H1 (cell line): Measurements from ENCODE around the gene CD300LG. TPM values are rescaled to one million over a fixed set of nuclear protein-coding genes. Genes with fewer than 3 reads are reported as not detected.

Experiments used
- CTCF ChIA-PET: fragments of 300-600 bp; sonication (Branson Sonifier 250); formaldehyde crosslinking; loops from one replicate; lab custom pipeline; 2021; ENCODE audit not compliant: partially characterized antibody; lab: Charles Lee
- POLR2A ChIA-PET: fragments of 300-600 bp; sonication (Branson Sonifier 250); formaldehyde crosslinking; loops from one replicate; lab custom pipeline; 2021; ENCODE audit warnings: inconsistent platforms; ENCODE audit not compliant: partially characterized antibody; lab: Charles Lee
- DNase-seq, 2 experiments: peaks; one replicate each; pipeline versions ENCODE4 v3.0.0 to v3.0.0-alpha.2; 2010 to 2022; ENCODE audit warnings: low spot score in 2 of 2, low read depth in 1 of 2, mixed read lengths in 1 of 2
- FAIRE-seq: peaks from 2 replicates; lab custom pipeline; 2011; peaks lifted over from hg19 to GRCh38; lab: Jason Lieb, UNC
- H2AFZ ChIP-seq: 2 replicates; pipeline ENCODE4 v1.8.1; 2012; ENCODE audit warnings: low read length, inconsistent platforms
- H2AK5ac ChIP-seq: 2 replicates; pipeline ENCODE4 v1.6.1; 2013; ENCODE audit warnings: low read depth, low read length
- H2BK120ac ChIP-seq: replicated peaks from 2 replicates; pipeline ENCODE3; 2013; ENCODE audit warnings: low read depth, low read length, inconsistent platforms
- H2BK12ac ChIP-seq: 2 replicates; pipeline ENCODE4 v1.6.1; 2013; ENCODE audit warnings: low read depth, low read length
- H2BK15ac ChIP-seq: 2 replicates; pipeline ENCODE4 v1.6.1; 2013; ENCODE audit warnings: low read length
- H2BK20ac ChIP-seq: 2 replicates; pipeline ENCODE4 v1.6.1; 2013; ENCODE audit warnings: low read length
- H2BK5ac ChIP-seq: 2 replicates; pipeline ENCODE4 v1.6.1; 2013; ENCODE audit warnings: low read depth, low read length
- H3K14ac ChIP-seq: 2 replicates; pipeline ENCODE4 v1.6.1; 2013; ENCODE audit warnings: inconsistent platforms; ENCODE audit not compliant: insufficient read length
- H3K18ac ChIP-seq: 2 replicates; pipeline ENCODE4 v1.6.1; 2013; ENCODE audit warnings: low read length; ENCODE audit errors: extremely low read depth
- H3K23ac ChIP-seq: 2 replicates; pipeline ENCODE4 v1.6.1; 2013; ENCODE audit warnings: inconsistent platforms; ENCODE audit not compliant: insufficient read length
- H3K23me2 ChIP-seq: 2 replicates; pipeline ENCODE4 v1.6.1; 2013; ENCODE audit warnings: low read depth, low read length
- H3K27ac ChIP-seq: 2 replicates; pipeline ENCODE4 v1.6.1; 2011; ENCODE audit warnings: low read depth, low read length, inconsistent platforms
- H3K27me3 ChIP-seq, 4 experiments: replicated peaks in 1 of 4; 1 replicate in 1 of 4; 2 replicates in 3 of 4; pipeline versions ENCODE4 v1.6.1 to v1.8.1; 2011 to 2013; ENCODE audit warnings: low read length in 3 of 4, mild to moderate bottlenecking in 3 of 4, inconsistent platforms in 2 of 4, mixed read lengths in 2 of 4, moderate library complexity in 1 of 4; ENCODE audit not compliant: control insufficient read depth in 3 of 4, insufficient read depth in 3 of 4; ENCODE audit errors: extremely low read depth in 1 of 4
- H3K36me3 ChIP-seq, 4 experiments: 2 replicates each; pipeline versions ENCODE4 v1.6.1 to v1.8.1; 2011 to 2013; ENCODE audit warnings: mild to moderate bottlenecking in 4 of 4, low read length in 3 of 4, moderate library complexity in 2 of 4, control low read depth in 1 of 4, inconsistent platforms in 1 of 4; ENCODE audit not compliant: insufficient read depth in 4 of 4, control insufficient read depth in 2 of 4
- H3K4ac ChIP-seq: replicated peaks from 2 replicates; pipeline ENCODE3; 2013; ENCODE audit warnings: low read length, low read depth, mixed read lengths, inconsistent platforms; ENCODE audit not compliant: insufficient read length
- H3K4me1 ChIP-seq, 4 experiments: replicated peaks in 1 of 4; 1 replicate in 1 of 4; 2 replicates in 3 of 4; pipeline versions ENCODE4 v1.6.1 to v1.8.1; 2011 to 2013; ENCODE audit warnings: low read length in 3 of 4, inconsistent platforms in 2 of 4, mixed read lengths in 1 of 4; ENCODE audit not compliant: insufficient read depth in 4 of 4, control insufficient read depth in 3 of 4
- H3K4me2 ChIP-seq, 2 experiments: 2 replicates each; pipeline versions ENCODE4 v1.6.1 to v1.8.1; 2011 to 2013; ENCODE audit warnings: low read depth in 2 of 2, low read length in 2 of 2, control low read depth in 1 of 2, inconsistent platforms in 1 of 2, mild to moderate bottlenecking in 1 of 2; ENCODE audit not compliant: insufficient read depth in 1 of 2
- H3K4me3 ChIP-seq, 4 experiments: fragments of 200-600, 300-600 bp in 1 of 4; sonication (generic), shearing (Covaris generic), sonication (Bioruptor Twin) in 1 of 4; 2 replicates each; pipeline versions ENCODE4 v1.5.1 to v1.8.1; 2011 to 2016; ENCODE audit warnings: low read length in 4 of 4, low read depth in 3 of 4, control low read depth in 2 of 4, inconsistent platforms in 2 of 4, mild to moderate bottlenecking in 2 of 4, mixed read lengths in 1 of 4, moderate library complexity in 1 of 4; ENCODE audit not compliant: insufficient read depth in 2 of 4; ENCODE audit errors: extremely low read depth in 1 of 4
- H3K56ac ChIP-seq: replicated peaks from 2 replicates; pipeline ENCODE3; 2013; ENCODE audit warnings: low read depth, mild to moderate bottlenecking, mixed read lengths, low read length, inconsistent platforms; ENCODE audit not compliant: insufficient read length
- H3K79me1 ChIP-seq: 2 replicates; pipeline ENCODE4 v1.6.1; 2013; ENCODE audit warnings: low read depth, low read length, control low read depth
- H3K79me2 ChIP-seq, 2 experiments: 2 replicates each; pipeline versions ENCODE4 v1.6.1 to v1.8.1; 2012 to 2013; ENCODE audit warnings: low read length in 2 of 2, mild to moderate bottlenecking in 2 of 2, inconsistent platforms in 1 of 2; ENCODE audit not compliant: insufficient read depth in 2 of 2, control insufficient read depth in 1 of 2
- H3K9ac ChIP-seq, 4 experiments: replicated peaks in 1 of 4; 1 replicate in 1 of 4; 2 replicates in 3 of 4; pipeline versions ENCODE4 v1.6.1 to v1.8.1; 2011 to 2013; ENCODE audit warnings: low read depth in 3 of 4, low read length in 3 of 4, control low read depth in 2 of 4, mild to moderate bottlenecking in 2 of 4, moderate library complexity in 2 of 4, inconsistent platforms in 1 of 4; ENCODE audit errors: extremely low read depth in 1 of 4
- H3K9me3 ChIP-seq, 2 experiments: 2 replicates each; pipeline versions ENCODE4 v1.6.1 to v1.8.1; 2012 to 2013; ENCODE audit warnings: mild to moderate bottlenecking in 2 of 2, moderate library complexity in 2 of 2, control low read depth in 1 of 2, inconsistent platforms in 1 of 2, low read depth in 1 of 2, low read length in 1 of 2, mixed read lengths in 1 of 2; ENCODE audit not compliant: insufficient read depth in 2 of 2
- H4K20me1 ChIP-seq, 2 experiments: replicated peaks in 1 of 2; 2 replicates each; pipeline versions ENCODE3 to v1.8.1; 2011 to 2013; ENCODE audit warnings: inconsistent platforms in 2 of 2, low read length in 2 of 2, mild to moderate bottlenecking in 1 of 2; ENCODE audit not compliant: insufficient read depth in 2 of 2, control insufficient read depth in 1 of 2
- H4K5ac ChIP-seq: 2 replicates; pipeline ENCODE4 v1.6.1; 2013; ENCODE audit warnings: low read length, low read depth, mixed read lengths, inconsistent platforms; ENCODE audit not compliant: insufficient read length
- H4K8ac ChIP-seq: 2 replicates; pipeline ENCODE4 v1.8.0; 2013; ENCODE audit warnings: mild to moderate bottlenecking, moderate library complexity, low read length, inconsistent platforms; ENCODE audit not compliant: insufficient read depth; ENCODE audit errors: extremely low read depth
- H4K91ac ChIP-seq: replicated peaks from 2 replicates; pipeline ENCODE3; 2013; ENCODE audit warnings: low read length, mixed read lengths, inconsistent platforms; ENCODE audit not compliant: insufficient read length
- ASH2L ChIP-seq: fragments of 200-600, 300-600 bp; sonication (generic); IDR thresholded peaks from one replicate; pipeline ENCODE4 v1.7.1; 2017; ENCODE audit warnings: low read length
- CEBPB ChIP-seq: IDR thresholded peaks from 2 replicates; pipeline ENCODE4 v1.6.1; 2012; ENCODE audit warnings: low read depth, low read length
- CHD2 ChIP-seq: IDR thresholded peaks from 2 replicates; pipeline ENCODE4 v1.6.1; 2012; ENCODE audit warnings: low read length, improper control_type of control experiment
- GABPA ChIP-seq: IDR thresholded peaks from 2 replicates; pipeline ENCODE4 v1.6.1; 2011; ENCODE audit warnings: mild to moderate bottlenecking, low read length, moderate library complexity, borderline replicate concordance; ENCODE audit not compliant: insufficient read depth
- KDM1A ChIP-seq: fragments of 200-600, 300-600 bp; sonication (generic); IDR thresholded peaks from 2 replicates; pipeline ENCODE4 v1.7.1; 2016; ENCODE audit warnings: mild to moderate bottlenecking, low read length, borderline replicate concordance
- POU5F1 ChIP-seq: IDR thresholded peaks from 2 replicates; pipeline ENCODE4 v1.6.1; 2011; ENCODE audit warnings: low read depth, mild to moderate bottlenecking, low read length, moderate library complexity
- RXRA ChIP-seq: IDR thresholded peaks from 2 replicates; pipeline ENCODE4 v1.6.1; 2011; ENCODE audit warnings: low read depth, mild to moderate bottlenecking, low read length, moderate library complexity; ENCODE audit not compliant: insufficient read depth
- SP1 ChIP-seq: IDR thresholded peaks from 2 replicates; pipeline ENCODE4 v1.6.1; 2011; ENCODE audit warnings: low read depth, low read length
- SUZ12 ChIP-seq: fragments of 200-600 bp; sonication (generic); IDR thresholded peaks from 2 replicates; pipeline ENCODE4 v1.6.1; 2012; ENCODE audit warnings: mild to moderate bottlenecking, inconsistent platforms, low read length, moderate library complexity, mixed read lengths
- YY1 ChIP-seq: IDR thresholded peaks from 2 replicates; pipeline ENCODE4 v1.6.1; 2011; ENCODE audit warnings: low read depth, mild to moderate bottlenecking, low read length
- WGBS, 2 experiments: shearing (Covaris generic) in 1 of 2; methylation state at CpG; one replicate each; pipeline versions ENCODE4 v1.1.6 to v1.1.7; 2013 to 2015; ENCODE audit warnings: low lambda C conversion rate in 2 of 2, mixed read lengths in 2 of 2, inconsistent platforms in 1 of 2, low coverage in 1 of 2, missing lambda C conversion rate in 1 of 2; ENCODE audit not compliant: insufficient replicate concordance in 2 of 2, insufficient coverage in 1 of 2, insufficient read length in 1 of 2; ENCODE audit errors: extremely low coverage in 1 of 2, missing lambda C conversion rate in 1 of 2; 5-methylcytosine and 5-hydroxymethylcytosine counted together
- polyA plus RNA-seq, 7 experiments: library from polyadenylated mRNA; depleted of rRNA in 3 of 7; stranded (reverse) in 5 of 7; unstranded in 2 of 7; fragments of >200 nt in 5 of 7; fragments of 200-250 nt in 2 of 7; gene quantifications; 1 replicate in 5 of 7; 2 replicates in 1 of 7; 4 replicates in 1 of 7; pipeline versions ENCODE4 v1.2.1 to v1.2.3, GENCODE V29; 2011 to 2013; ENCODE audit warnings: missing spikeins in 2 of 7, mixed read lengths in 2 of 7
- total RNA-seq: library from RNA; stranded (reverse); fragmentation: NEBNext Ultra II Directional; extraction: Animal tissue kit (Norgen Biotek cat#: 25700); gene quantifications from 2 replicates; pipeline ENCODE4 v1.2.1, GENCODE V29; 2021
- TF ChIP-seq, protein P1 (sequence below): IDR thresholded peaks from 2 replicates; pipeline ENCODE4 v1.6.1; 2012; ENCODE audit warnings: inconsistent platforms
- TF ChIP-seq, protein P2 (sequence below), 3 experiments: IDR thresholded peaks; 1 replicate in 2 of 3; 2 replicates in 1 of 3; pipeline versions ENCODE4 v1.5.1 to v1.6.1; 2011; ENCODE audit warnings: low read length in 3 of 3, mild to moderate bottlenecking in 3 of 3, inconsistent platforms in 2 of 3, low read depth in 1 of 3, moderate library complexity in 1 of 3; ENCODE audit not compliant: insufficient read depth in 1 of 3; ENCODE audit errors: control extremely low read depth in 1 of 3

The CD300LG gene
- total and polyA plus RNA-seq, 2 of the 8 experiments (the other 6 are each of a cell fraction or from before 2014, with no cell fraction given) = 0.06 TPM; not detected in 1

DNA sequence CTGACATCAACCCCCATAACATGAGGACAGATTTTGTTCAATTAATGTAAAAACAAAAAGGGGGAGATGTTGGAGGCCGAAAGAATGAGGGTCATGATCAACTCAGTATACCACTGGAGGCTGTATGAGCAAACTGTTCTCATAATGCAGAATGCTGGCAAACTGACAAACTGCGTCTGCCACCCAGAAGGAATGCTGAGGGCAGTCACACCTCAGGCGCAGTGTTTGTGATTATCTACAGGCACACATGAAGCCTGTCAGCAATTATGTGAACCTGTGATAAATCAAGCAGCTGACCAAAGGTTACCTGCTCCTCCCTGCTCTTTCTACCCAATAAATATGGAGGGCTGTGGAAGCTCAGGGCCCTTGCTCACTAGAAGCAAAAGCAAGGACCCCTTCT, 27.3 kb downstream of the CD300LG start:
- H3K4ac ChIP-seq = no peak overlapping the region
- no peak overlapping the region for H2BK120ac ChIP-seq
- no peak overlapping the region for H3K9ac ChIP-seq
- H3K4me1 ChIP-seq = peaks cover 0 to 7% (median 5%) of the 10 kb centered on the region in 4 experiments; a peak in 5 of 7 replicates
- POLR2A ChIA-PET = no interaction called here
- no peak overlapping the region for H2BK20ac ChIP-seq
- WGBS, 2 experiments = 84% methylated on average over 3 of the region's 3 CpGs; no CpG with 5 or more reads in 1 of the 2 experiments
- no peak overlapping the region for H4K5ac ChIP-seq
- H4K91ac ChIP-seq = no peak overlapping the region
- H2AK5ac ChIP-seq = no peak overlapping the region
- no peak overlapping the region; the same call in 1 of the 2 replicates for H2BK15ac ChIP-seq
- no peak overlapping the region for H3K14ac ChIP-seq
- no peak overlapping the region for H2BK5ac ChIP-seq
- no peaks in the 10 kb centered on the region for H3K79me2 ChIP-seq
- DNase-seq = no peak
- no peaks in the 10 kb centered on the region for H3K79me1 ChIP-seq
- H3K4me2 ChIP-seq = no peak overlapping the region
- H3K4me3 ChIP-seq = no peak overlapping the region
- no peak overlapping the region for H3K27ac ChIP-seq
- H3K9me3 ChIP-seq = no peaks in the 10 kb centered on the region
- no peaks in the 10 kb centered on the region for H3K23me2 ChIP-seq
- no peak overlapping the region for H2AFZ ChIP-seq
- peaks cover 0 to 2% of the 10 kb centered on the region in 2 experiments for H4K20me1 ChIP-seq
- H3K27me3 ChIP-seq = peaks cover 0 to 3% (median 0%) of the 10 kb centered on the region in 4 experiments; a peak in 1 of 7 replicates
- CTCF ChIA-PET = interaction anchor here (0.8 to 10.0 kb wide), 3 partner anchors 26 to 85 kb away, joined by 3 to 403 read pairs (median 4); partner anchors contain the start of genes CD300LG and MPP2
- H3K18ac ChIP-seq = no peak overlapping the region
- H3K36me3 ChIP-seq = no peaks in the 10 kb centered on the region
- H3K56ac ChIP-seq = no peak overlapping the region
- H3K23ac ChIP-seq = no peak overlapping the region
- H4K8ac ChIP-seq = no peak overlapping the region
- H2BK12ac ChIP-seq = no peak overlapping the region
- FAIRE-seq = no peak
- no peak for TF ChIP-seq SUZ12
- TF ChIP-seq, protein P1, sequence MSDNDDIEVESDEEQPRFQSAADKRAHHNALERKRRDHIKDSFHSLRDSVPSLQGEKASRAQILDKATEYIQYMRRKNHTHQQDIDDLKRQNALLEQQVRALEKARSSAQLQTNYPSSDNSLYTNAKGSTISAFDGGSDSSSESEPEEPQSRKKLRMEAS = no peak
- TF ChIP-seq CEBPB = no peak
- no peak for TF ChIP-seq SP1
- no peak for TF ChIP-seq GABPA
- TF ChIP-seq KDM1A = no peak
- no peak for TF ChIP-seq CHD2
- TF ChIP-seq, protein P2, sequence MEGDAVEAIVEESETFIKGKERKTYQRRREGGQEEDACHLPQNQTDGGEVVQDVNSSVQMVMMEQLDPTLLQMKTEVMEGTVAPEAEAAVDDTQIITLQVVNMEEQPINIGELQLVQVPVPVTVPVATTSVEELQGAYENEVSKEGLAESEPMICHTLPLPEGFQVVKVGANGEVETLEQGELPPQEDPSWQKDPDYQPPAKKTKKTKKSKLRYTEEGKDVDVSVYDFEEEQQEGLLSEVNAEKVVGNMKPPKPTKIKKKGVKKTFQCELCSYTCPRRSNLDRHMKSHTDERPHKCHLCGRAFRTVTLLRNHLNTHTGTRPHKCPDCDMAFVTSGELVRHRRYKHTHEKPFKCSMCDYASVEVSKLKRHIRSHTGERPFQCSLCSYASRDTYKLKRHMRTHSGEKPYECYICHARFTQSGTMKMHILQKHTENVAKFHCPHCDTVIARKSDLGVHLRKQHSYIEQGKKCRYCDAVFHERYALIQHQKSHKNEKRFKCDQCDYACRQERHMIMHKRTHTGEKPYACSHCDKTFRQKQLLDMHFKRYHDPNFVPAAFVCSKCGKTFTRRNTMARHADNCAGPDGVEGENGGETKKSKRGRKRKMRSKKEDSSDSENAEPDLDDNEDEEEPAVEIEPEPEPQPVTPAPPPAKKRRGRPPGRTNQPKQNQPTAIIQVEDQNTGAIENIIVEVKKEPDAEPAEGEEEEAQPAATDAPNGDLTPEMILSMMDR (IDR thresholded peaks at IDR 0.05; ENCODE audit: control extremely low read depth in 1 of 3, insufficient read depth in 1 of 3, low read depth in 1 of 3, low read length in 3 of 3) = no peak
- TF ChIP-seq ASH2L = no peak
- no peak for TF ChIP-seq YY1
- TF ChIP-seq RXRA = no peak
- no peak for TF ChIP-seq POU5F1
